HG03342 (cell line): ENCODE measurements around the gene SSMEM1.
"Not testable (repeated sequence)": the region's sequence is repeated elsewhere in the genome, so short reads cannot be mapped to it uniquely, and the experiment has no call there.

ENCODE experiments used
- ATAC-seq: cut with Tn5 transposase; IDR thresholded peaks from one replicate; pipeline ENCODE4 v1.9.1; 2021; ENCODE audit warnings: mild to moderate bottlenecking, moderate library complexity; ENCODE audit not compliant: unreplicated experiment

The SSMEM1 gene

DNA sequence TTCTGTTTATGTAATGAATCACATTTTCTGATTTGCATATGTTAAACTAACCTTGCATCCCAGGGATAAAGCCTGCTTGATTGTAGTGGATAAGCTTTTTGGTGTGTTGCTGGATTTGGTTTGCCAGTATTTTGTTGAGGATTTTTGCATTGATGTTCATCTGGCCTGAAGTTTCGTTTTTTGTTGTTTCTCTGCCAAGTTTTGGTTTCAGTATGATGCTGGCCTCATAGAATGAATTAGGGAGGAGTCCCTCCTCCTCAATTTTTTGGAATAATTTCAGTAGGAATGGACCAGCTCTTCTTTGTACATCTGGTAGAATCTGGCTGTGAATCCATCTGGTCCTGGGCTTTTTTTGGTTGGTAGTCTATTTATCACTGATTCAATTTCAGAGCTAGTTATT, 35.8 kb downstream of the SSMEM1 start:
- ATAC-seq, result not testable (repeated sequence)

DNA sequence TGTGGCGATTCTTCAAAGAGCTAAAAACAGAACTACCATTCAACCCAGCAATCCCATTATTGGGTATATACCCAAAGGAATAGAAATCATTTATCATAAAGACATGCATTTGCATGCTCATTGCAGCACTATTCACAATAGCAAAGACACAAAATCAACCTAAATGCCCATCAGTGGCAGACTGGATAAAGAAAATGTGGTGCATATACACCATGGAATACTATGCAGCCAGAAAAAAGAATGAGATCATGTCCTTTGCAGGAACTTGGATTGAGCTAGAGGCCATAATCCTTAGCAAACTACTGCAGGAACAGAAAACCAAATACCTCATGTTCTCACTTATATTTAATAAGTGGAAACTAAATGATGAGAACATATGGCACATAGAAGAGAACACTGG, 38.8 kb downstream of the SSMEM1 start:
- not testable (repeated sequence) for ATAC-seq

DNA sequence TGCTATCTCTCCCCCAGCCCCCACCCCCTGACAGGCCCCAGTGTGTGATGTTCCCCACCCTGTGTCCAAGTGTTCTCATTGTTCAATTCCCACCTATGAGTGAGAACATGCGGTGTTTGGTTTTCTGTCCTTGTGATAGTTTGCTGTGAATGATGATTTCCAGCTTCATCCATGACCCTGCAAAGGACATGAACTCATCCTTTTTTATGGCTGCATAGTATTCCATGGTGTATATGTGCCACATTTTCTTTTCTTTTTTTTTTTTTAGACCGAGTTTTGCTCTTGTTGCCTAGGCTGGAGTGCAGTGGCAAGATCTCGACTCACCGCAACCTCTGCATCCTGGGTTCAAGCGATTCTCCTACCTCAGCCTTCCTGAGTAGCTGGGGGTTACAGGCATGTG, 41.2 kb downstream of the SSMEM1 start:
- not testable (repeated sequence) for ATAC-seq

DNA sequence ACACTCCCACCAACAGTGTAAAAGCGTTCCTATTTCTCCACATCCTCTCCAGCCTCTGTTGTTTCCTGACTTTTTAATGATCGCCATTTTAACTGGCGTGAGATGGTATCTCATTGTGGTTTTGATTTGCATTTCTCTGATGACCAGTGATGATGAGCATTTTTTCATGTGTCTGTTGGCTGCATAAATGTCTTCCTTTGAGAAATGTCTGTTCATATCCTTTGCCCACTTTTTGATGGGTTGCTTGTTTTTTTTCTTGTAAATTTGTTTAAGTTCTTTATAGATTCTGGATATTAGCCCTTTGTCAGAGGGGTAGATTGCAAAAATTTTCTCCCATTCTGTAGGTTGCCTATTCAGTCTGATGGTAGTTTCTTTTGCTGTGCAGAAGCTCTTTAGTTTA, 42.0 kb downstream of the SSMEM1 start:
- ATAC-seq, result not testable (repeated sequence)

DNA sequence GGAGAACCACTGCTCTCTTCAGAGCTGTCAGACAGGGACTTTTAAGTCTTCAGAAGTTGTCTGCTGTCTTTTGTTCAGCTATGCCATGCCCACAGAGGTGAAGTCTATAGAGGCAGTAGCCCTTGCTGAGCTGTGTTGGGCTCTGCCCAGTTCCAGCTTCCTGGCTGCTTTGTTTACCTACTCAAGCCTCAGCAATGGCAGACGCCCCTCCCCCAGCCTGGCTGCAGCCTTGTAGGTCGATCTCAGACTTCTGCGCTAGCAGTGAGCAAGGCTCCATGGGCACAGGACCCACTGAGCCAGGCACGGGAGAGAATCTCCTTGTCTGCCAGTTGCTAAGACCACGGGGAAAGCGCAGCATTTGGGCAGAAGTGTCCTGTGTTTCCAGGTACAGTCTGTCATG, 46.9 kb downstream of the SSMEM1 start:
- ATAC-seq, result no peak

DNA sequence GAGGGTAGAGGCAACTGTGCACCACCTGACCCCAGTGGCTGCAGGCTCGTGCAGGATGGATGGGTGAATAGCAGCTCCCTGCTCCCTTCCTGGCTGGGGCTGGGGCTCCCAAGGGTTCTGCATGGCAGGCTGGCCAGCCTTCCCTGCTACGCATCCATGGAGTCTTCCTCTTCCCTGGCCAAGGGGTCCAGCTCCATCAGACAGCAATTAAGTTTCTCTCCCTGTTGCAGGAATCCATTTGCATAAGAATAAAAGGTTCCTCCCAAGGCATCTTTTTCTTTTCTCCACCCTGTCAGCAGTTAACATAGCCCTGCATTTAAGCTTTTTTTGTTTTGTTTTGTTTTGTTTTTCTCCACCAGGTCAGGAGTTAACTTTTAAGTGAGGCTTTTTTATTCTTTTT, 49.0 kb downstream of the SSMEM1 start:
- ATAC-seq, result no peak

DNA sequence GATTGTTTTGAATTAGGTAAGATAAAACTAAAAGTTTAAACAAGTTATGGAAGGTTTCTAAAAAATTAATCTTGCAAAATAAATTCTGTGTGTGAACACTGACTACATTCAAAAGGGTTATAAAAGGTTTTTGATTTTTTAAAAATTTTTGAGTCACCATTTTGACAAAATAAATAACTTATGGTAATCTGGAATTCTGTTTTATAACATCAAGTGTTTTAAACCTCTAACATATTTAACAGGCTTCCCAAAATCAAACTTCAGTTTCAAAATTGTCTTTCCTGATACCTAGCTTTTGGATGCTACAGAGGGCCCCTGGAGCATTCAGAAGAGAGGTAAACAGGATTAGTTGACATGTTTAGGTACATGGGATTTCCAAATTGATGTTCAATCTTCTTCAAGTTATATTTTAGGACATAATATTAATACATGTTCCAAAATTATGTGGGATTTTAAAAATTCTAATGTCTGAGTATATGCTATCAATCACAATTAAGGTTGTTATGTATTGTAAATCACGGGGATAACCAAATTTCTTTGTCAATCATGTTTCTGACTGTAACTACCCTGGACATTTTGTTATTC, 50.9 kb downstream of the SSMEM1 start:
- ATAC-seq, result no peak

DNA sequence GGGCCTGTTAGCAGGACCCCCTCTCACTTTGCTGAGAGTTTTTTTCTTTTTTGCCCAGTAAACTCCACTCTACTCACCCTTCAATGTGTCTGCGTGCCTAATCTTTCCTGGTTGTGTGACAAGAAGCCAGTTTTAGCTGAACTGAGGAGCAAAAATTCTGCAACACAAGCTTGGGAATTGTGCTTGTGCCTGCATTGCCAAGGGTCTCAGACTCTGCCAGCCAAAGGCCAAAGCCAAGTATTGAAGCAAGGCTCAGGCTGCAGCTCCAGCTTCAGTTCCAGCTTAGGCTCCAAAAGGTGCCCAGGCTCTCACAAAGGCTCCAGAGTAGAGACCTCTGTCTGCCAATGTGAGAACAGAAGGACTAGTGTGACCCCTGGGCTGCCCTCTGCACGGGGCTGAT, 54.8 kb downstream of the SSMEM1 start:
- no peak for ATAC-seq

DNA sequence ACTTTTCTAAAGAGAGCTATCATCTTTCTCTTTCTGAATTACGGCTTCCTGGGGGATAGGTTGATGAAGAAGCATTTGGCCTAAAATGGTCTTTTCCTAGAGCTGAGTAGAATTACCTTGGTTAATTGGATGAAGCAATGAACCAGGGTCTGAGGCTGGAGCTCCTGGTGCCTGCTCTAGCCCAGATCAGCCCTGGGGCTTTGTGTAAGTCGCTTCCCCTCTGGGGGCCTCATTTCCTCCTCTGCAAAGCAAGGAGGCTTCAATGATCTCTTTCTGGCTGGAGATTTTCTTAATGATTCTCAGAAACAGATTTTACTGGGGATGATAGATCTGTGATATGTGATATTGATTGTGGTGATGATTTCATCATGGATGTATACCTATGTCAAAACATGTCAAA, 55.5 kb downstream of the SSMEM1 start:
- no peak for ATAC-seq
